Hippocampal formation (tissue), 2 donors: ENCODE measurements around the gene LBR.

Experiments used
- DNase-seq, 2 donors: peaks; one replicate each; lab custom pipeline; 2025; lab: John Stamatoyannopoulos, UW

LBR gene

GRCh38 chr1:225446595-225446960 lies 18.7 kb upstream of the LBR start:
- DNase-seq: no peak

DNA sequence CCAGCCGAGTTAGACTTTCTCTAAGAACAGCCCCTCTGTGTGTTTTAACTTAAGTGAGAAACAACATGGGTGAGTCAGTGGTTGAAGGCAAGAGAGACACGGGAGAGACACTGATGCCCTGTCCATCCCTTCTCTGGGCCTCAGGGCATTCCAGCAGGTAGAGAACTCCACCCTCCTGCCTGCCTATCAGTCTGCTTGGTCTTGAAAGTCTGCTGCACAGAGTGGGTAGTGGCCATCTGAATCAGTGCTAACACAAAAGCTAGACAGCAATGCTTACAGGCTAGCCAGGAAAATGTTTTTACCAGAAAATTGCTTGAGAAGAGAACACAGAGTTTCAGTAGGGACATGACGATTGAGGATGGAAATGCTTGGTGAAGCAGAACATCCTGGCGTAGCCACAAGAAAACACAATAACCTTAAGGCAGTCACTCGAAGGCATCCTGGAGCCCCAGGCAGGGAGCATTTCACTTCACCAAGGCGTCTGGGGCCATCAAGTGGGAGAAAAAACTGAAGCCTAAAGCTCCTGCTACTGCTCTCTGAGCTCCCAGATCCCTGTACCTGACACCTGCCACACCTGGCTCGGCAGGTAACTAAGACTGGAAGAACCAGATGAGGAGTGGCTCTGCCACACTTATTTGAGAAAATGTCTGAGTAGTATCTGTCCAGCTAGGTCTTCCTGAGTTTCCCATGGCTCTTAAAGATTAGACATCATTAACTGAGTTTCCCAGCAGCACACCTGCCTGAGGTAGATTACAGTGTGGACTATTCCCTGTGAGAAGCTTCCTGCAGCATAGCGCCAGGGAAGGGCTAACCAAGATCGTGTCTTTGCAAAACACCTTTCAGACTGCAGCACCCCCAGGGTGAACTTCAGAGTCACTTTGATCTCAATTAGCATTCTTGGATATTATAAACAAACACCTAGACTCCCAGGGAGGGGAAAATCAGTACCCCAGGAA lies 18.1 kb upstream of the LBR start:
- DNase-seq: no peak

DNA sequence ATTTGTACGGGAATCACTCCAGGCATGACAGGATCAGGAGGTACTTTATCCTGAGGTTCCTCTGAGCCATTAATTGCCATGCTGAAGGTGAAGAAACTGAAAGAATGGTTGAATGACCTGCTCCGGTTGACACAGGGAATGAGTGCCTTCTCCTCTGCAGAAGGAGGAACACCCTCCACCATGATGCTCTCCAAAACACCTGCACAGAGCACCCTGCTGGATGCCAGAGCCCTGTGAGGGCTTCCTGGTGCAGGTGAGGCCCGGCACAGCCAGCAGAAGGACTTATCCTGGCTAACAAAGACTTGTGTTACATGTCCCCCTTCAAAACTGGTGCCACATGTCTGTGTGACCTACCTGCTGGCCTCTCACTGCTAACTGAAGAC lies 14.3 kb upstream of the LBR start:
- DNase-seq: no peak

DNA sequence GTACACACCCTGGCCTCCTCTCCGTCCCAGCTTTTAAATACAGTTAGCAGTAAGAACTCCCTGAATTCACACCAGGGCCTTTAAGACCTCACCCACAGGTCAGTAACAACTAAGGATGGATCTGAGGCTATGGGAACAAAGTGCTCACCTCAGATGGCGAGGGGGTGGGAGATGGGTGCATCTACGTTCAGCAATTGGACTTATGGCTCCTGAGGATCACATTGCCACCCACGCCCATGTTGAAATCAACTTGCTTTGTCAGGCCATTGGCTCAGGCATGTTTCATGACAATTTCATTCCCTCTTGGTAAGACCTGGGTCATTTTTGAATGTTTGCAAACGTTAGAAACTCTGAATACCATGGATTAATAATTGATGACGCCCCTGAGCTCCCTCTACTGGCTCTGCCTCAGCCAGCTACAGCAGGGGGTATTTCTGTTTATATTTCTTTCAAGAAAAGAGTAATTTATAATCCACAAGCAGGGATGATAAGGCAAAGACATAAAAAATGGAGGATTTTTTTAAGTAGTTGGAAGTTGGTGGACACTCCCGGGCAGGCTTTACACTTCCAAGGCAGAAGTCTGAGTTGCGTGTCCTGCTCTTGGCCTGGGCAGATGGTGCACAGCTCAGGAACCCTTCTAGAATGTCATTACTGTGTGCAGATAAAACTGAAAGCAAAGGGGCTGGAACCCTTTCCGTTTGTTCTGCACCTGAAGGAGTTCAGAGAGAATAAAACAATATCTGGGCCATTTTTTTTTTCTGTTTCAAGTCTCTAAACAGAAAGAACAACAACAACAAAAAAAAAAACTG lies 13.7 kb upstream of the LBR start:
- no peak for DNase-seq

GRCh38 chr1:225440380-225441221 lies 12.8 kb upstream of the LBR start:
- no peak for DNase-seq

DNA sequence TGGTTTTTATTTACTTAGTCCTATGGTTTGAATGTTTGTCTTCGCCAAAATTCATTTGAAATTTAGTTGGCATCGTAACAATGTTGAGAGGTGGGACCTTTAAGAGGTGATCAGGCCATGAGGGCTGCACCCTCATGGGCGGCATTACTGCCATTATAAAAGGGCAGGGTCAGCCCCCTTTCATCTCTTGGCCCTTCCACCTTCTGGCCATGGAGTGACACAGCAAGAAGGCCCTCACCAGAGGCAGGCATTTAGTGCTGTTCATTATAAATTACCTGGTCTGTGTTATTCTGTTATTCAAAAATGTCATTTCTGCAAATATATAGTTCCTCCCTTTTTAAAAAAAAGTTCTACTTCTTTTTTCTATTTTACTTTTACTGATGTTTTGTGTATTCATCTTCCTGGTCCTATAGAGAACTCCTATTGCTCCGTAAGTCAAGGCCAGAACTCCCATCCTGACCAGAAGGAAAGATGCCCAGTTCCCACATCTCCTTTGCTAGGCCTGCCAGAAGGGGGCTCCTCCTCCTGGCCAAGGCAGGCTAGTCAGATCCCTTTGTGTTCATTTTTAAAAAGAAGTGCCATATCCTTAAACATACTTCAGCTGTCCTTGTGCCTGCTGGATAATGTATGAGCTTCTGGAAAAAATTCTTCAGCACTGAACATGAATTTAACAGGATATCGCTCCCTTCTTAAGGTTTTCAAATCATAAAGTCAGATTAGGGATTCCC lies 10.0 kb upstream of the LBR start:
- DNase-seq: no peak

GRCh38 chr1:225435957-225436392 lies 8.1 kb upstream of the LBR start:
- DNase-seq: no peak

DNA sequence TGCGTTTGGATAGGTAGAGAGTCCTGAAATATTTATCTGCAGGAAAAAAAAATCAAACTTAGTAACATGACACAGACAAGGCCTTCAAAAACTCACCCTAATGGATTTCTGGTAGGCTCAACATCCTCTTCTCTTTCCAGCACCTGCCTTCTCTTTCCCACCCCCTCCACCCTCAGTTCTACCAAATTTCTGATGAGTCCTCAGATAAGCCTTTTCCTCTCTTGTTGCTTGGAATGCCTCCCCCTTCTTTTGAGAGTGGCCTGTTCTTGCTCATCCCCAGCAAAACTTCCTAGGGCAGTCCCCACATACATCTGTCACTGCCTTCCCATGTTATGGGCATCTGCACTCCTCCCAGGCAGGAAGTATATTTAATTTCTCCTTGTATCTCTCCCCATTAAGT lies 7.6 kb upstream of the LBR start:
- no peak for DNase-seq

DNA sequence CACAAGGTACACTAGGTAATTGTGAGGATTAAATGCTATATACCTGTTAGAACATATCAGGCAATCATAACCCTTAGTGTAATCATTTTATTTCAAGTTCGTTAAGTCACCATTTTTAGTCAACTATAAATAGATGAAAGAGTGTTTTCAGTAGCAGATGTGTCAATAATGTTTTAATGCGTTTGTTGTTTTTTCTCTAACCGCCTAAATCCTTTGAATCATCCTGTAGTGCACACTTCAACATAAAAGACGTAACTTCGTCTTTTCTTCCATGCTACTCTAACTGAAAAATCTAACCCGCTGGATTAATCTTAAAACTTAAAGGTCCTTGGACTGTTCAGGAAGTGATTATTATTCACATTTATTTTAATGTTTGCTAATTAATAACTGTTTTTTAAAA lies 7.2 kb upstream of the LBR start:
- no peak for DNase-seq

GRCh38 chr1:225434046-225434445 lies 6.2 kb upstream of the LBR start:
- DNase-seq: no peak

DNA sequence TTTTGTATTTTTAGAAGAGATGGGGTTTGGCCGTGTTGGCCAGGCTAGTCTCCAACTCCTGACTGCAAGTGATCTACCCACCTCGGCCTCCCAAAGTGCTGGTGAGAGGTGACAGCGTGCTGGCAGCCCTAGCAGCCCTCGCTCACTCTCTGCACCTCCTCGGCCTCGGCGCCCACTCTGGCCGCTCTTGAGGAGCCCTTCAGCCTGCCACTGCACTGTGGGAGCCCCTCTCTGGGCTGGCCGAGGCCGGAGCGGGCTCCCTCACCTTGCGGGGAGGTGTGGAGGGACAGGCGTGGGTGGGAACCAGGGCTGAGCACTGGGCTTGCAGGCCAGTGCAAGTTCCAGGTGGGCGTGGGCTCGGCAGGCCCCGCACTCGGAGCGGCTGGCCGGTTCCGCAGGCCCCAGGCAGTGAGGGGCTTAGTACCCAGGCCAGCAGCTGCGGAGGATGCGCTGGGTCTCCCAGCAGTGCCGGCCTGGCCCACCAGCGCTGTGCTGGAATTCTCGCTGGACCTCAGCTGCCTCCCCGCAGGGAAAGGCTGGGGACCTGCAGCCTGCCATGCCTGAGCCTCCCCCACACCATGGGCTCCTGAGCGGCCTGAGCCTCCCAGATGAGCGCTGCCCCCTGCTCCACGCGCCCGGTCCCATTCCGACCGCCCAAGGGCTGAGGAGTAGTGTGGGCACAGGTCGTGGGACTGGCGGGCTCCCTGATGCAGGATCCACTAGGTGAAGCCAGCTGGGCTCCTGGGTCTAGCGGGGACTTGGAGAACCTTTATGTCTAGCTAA lies 3.4 kb upstream of the LBR start:
- DNase-seq: no peak

DNA sequence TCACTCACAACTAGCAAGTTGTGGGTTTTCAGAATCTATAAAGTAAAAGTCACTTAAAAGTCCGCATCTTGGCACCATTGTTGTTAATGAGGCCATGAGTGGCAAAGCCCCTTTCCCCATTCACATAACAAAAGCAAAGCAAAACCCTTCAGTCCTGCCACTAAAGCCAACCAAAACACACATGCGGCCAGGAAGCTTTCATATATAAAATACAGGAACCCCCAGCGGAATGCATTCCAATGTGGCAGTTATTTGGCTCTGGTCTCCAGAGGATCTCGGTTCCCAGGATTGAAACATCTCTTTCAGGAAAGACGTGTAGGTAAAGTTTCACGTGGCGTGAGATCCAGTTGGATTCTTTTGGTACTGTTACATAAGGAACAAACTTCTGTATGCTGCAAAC lies 2.5 kb upstream of the LBR start:
- DNase-seq: no peak

DNA sequence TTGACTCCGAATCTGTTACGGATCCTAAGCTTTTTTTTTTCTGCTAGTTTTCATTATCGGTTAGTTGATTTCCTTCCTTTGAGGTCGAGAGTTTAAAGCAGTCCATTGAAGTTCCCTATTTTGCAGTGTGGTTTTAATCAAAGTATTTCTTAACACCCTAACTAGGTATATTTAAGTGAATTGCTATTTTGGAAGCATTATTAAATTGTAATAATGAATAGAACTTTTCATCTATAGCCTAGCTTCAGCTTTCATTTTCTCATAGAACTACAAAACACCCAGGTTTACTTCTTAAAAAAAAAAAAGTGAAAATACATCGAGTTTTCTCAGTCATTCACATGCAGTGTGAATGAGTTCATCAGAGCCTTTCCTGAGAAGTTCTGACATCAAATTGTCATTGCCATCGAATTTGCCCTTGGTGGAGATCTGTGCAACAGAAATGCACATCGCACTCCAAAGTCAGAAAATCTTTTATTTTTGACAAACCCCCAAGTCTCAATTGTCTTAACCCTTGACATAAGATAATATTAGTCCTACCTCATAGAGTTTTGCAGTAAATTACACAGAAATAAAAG lies 1.1 kb upstream of the LBR start:
- DNase-seq: no peak

DNA sequence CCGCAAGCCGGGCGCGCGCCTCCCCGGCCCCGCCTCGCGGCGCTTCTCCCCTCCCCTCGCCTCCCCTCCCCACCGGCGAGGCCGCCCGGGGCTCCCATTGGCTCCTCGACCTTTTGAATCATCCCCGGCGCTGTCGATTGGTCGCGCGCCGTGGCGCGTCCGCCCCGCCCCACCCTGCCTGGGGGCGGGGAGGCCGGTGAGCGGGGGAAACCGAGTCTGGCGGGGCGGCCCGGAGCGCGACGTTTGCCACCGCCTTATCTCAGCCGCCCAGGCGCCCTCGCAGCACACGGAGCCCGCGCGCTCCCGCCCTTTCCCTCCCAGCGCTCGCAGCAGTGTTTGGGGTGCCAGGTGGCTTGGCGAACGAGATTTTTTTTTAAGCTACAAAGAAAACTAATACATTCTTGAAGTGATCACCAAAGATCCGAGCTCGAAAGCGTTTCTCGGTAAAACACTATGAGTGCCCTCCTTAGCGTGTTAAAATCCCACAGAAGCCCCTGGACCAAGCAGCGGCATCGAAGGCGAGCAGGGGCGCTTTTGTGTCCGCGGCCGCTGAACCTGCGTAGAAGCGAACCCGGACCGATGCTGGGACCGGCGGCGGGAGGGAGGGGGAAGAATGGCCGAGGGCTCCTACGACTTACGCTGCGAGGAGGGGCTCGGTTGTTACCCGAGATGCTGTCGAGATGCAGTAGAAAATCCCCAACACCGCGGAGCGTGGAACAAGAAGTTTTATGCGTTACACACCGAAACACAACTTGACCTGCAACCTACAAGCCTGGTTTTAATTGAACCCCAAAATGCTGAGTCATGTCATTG lies 436 bp upstream of the LBR start:
- peak; percentile 92 to 93 for DNase-seq

DNA sequence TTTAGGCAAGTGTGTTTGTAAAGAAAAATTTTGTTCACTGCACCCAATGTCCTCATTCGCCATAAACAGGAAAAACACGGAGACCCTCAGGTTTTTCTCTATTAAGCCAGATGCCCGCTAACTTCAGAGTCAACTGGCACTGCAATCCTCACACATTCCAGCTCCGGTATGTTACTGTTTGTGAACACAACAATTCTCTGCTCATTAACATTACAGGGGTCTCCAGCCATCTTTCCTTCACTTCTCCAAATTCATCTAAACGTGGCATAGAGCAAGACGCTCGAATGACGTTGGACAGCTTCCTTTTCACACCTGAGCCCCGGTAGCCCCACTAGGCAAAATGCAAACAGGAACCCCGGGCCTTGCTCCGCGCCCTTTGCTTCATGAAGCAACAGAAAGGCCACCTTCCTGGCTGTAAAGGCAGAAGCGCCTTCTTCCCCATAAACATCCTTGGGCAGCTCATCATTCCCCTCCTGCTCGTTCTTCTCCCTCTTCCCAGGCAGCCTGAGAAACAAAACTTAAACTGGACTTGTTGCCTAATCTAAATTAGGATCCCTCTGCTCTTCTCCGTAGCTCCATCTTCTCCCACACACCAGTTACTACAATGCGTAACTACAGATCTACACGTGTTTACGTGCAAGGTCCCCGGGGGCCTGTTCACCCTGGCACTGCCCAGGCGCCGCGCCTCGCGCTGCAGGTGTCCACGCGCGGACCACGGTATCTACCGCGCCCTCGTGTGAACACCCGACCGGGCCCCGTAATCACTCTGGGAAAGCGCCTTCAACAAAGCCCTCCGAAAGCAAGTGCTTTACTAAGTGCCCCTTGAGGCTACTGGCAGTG lies 1.2 kb downstream of the LBR start:
- DNase-seq: peak in 1 of 2 donors; percentile 28

DNA sequence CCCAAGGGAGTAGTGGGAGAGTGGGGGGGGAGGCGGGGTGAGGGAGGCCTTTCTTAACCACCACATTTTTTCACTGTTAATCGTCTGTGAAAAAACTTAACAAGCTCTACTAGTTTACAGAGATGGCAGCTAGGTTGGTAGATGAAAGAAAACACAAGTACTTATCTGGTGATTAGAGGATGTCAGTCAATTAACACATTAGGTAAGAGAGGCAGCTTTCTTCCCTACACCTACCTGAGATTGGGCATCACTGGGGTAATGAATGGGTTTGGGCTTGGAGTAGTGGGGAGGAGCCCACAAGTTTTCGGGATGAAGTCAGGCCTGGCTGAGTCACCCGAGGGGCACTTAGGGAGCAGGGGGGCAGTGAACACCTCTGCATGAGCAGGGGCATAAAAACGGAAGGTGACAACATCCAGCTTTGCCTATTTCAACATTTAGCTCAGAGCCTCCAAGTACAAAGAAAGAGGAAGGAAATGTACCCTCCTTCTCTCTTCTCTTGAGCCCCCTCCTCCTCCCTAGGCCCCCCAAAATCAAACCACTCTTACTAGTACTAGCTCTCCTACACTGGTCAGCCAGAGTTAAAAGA lies 2.5 kb downstream of the LBR start:
- DNase-seq: no peak

DNA sequence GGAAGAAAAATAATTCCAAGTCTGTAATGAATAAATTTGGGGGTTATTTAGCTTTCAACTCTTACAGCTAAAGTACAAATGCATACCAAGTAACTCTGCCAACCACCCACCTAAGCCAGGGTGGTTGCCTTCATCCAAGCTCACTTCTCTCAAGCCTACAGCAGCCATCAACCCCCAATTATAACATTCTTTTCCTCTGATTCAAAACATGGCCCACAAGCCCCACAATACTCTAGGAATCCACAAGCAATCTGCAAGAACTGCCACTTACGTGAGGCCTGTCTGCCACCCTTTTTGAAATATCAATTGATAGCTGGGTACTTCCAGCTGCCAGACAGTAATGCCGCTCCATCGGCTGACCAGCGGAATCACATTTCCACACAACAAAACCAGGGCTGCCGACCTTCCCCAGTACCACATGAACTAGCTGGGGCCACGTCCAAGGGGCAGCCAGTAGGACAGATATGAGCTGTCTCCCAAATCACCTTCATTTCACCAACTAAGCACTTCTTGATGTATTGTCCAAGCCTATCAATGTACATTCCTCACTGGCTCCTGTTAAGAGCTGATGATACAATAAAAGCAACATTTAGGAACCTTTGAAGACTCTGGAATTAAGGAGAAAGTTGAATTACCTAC lies 3.2 kb downstream of the LBR start:
- DNase-seq: no peak

DNA sequence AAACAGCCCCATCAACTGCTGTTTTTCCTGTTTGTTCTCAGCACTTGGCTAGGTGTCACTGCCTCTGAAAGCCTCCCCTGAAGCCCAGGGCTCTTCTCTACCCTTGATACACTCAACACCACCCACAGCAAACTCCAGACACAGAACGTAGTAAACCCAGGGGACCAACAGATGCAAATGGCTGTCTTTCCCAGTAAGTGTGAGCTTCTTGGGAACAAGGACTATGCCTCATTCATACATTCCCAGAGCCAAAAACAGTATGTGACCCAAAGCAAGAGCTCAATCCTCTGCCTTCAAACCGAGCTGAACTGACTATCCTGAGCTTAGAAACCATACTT lies 4.4 kb downstream of the LBR start:
- no peak for DNase-seq
